K562 (cell line): Measurements from ENCODE around the gene TLR8. TPM values are rescaled to one million over a fixed set of nuclear protein-coding genes. Genes with fewer than 3 reads are reported as not detected.

Experiments used
- ATAC-seq: fragments of 200-7000 bp; cut with Tn5 transposase; 3 replicates; pipeline ENCODE4 v1.9.1; 2020; ENCODE audit warnings: moderate library complexity
- BruUV-seq: library from RNA; stranded (reverse); fragments of 400-500 nt; replicated peaks from 2 replicates; lab custom pipeline; 2021; lab: Mats Ljungman, UMichigan
- CTCF ChIA-PET: fragments of 300-600 bp; formaldehyde crosslinking; extraction: SDS; loops from one replicate; lab custom pipeline; 2021; ENCODE audit warnings: low intra/inter-chr PET ratio; lab: Yijun Ruan, JAX
- POLR2A ChIA-PET: fragments of 300-600, 350-650 bp; sonication (Branson Sonifier 250); formaldehyde crosslinking; extraction: SDS; loops from one replicate; lab custom pipeline; 2021; ENCODE audit warnings: antibody characterized with exemption, inconsistent platforms; lab: Yijun Ruan, JAX
- DNase-seq, 4 experiments: peaks; one replicate each; pipeline versions ENCODE4 v3.0.0 to v3.0.0-alpha.2; 2011 to 2018; ENCODE audit warnings: low spot score in 3 of 4, mixed read lengths in 3 of 4; ENCODE audit errors: extremely low read depth in 1 of 4
- FAIRE-seq: peaks from 2 replicates; lab custom pipeline; 2011; peaks lifted over from hg19 to GRCh38; lab: Jason Lieb, UNC
- H2AFZ ChIP-seq: 2 replicates; pipeline ENCODE4 v1.6.0; 2011; ENCODE audit warnings: low read depth, low read length, control low read depth, inconsistent platforms
- H3K27ac ChIP-seq: fragments of 200-600 bp; 3 replicates; pipeline ENCODE4 v1.8.0; 2011; ENCODE audit warnings: low read depth, mild to moderate bottlenecking, control low read depth, inconsistent platforms, low read length, moderate library complexity, mixed read lengths; ENCODE audit errors: extremely low read depth
- H3K27me3 ChIP-seq, 2 experiments: fragments of 300-600 bp in 1 of 2; 2 replicates in 1 of 2; 3 replicates in 1 of 2; pipeline versions ENCODE4 v1.6.0 to v1.8.0; 2011; ENCODE audit warnings: inconsistent platforms in 2 of 2, low read length in 2 of 2, mild to moderate bottlenecking in 1 of 2, mixed read lengths in 1 of 2, moderate library complexity in 1 of 2; ENCODE audit not compliant: control insufficient read depth in 2 of 2, insufficient read depth in 2 of 2
- H3K36me3 ChIP-seq: fragments of 300-600 bp; 3 replicates; pipeline ENCODE4 v1.8.0; 2011; ENCODE audit warnings: mild to moderate bottlenecking, low read length, inconsistent platforms; ENCODE audit not compliant: control insufficient read depth, insufficient read depth
- H3K4me1 ChIP-seq, 2 experiments: fragments of 200-600 bp in 1 of 2; replicated peaks in 1 of 2; 2 replicates in 1 of 2; 3 replicates in 1 of 2; pipeline versions ENCODE4 v1.5.1 to v1.8.0; 2011; ENCODE audit warnings: inconsistent platforms in 2 of 2, low read length in 2 of 2, mild to moderate bottlenecking in 1 of 2, mixed read lengths in 1 of 2, moderate library complexity in 1 of 2; ENCODE audit not compliant: control insufficient read depth in 2 of 2, insufficient read depth in 2 of 2
- H3K4me2 ChIP-seq: 2 replicates; pipeline ENCODE4 v1.6.1; 2011; ENCODE audit warnings: low read length, control low read depth, inconsistent platforms, mixed read lengths; ENCODE audit not compliant: insufficient read depth
- H3K4me3 ChIP-seq: fragments of 200-600 bp; sonication (generic), shearing (Covaris generic); 2 replicates; pipeline ENCODE4 v1.5.1; 2016; ENCODE audit warnings: control low read depth, inconsistent platforms
- H3K79me2 ChIP-seq: fragments of 200-600 bp; 3 replicates; pipeline ENCODE4 v1.8.0; 2011; ENCODE audit warnings: low read length, inconsistent platforms; ENCODE audit not compliant: control insufficient read depth, insufficient read depth
- H3K9ac ChIP-seq, 2 experiments: 2 replicates each; pipeline versions ENCODE4 v1.6.0 to v1.6.1; 2011; ENCODE audit warnings: low read depth in 2 of 2, low read length in 2 of 2, control low read depth in 1 of 2, inconsistent platforms in 1 of 2, mild to moderate bottlenecking in 1 of 2, mixed read lengths in 1 of 2; ENCODE audit not compliant: insufficient read depth in 1 of 2
- H3K9me1 ChIP-seq: one replicate; pipeline ENCODE4 v1.6.0; 2011; ENCODE audit warnings: inconsistent platforms, mild to moderate bottlenecking, low read length, moderate library complexity; ENCODE audit not compliant: control insufficient read depth, insufficient read depth
- H3K9me3 ChIP-seq: replicated peaks from 2 replicates; pipeline ENCODE4 v1.5.1; 2011; ENCODE audit warnings: low read depth, low read length, inconsistent platforms; ENCODE audit not compliant: control insufficient read depth, insufficient read depth
- H4K20me1 ChIP-seq: replicated peaks from 2 replicates; pipeline ENCODE4 v1.6.1; 2011; ENCODE audit warnings: low read length, inconsistent platforms, mixed read lengths; ENCODE audit not compliant: control insufficient read depth, insufficient read depth
- CBFB ChIP-seq: sonication (generic); formaldehyde crosslinking; IDR thresholded peaks from 2 replicates; pipeline ENCODE4 v1.4.0; 2020; ENCODE audit warnings: mild to moderate bottlenecking, missing genetic modification reagents
- EP400 ChIP-seq: fragments of 450-650 bp; IDR thresholded peaks from 2 replicates; pipeline ENCODE4 v1.6.1; 2017; ENCODE audit warnings: antibody characterized with exemption, mild to moderate bottlenecking, moderate library complexity
- EZH2 ChIP-seq: IDR thresholded peaks from 2 replicates; pipeline ENCODE4 v1.6.1; 2012; ENCODE audit warnings: low read depth, mild to moderate bottlenecking, inconsistent platforms, low read length, borderline replicate concordance
- NFIX ChIP-seq: fragments of 250-450 bp; sonication (Bioruptor Pico); IDR thresholded peaks from 2 replicates; pipeline ENCODE4 v1.4.0; 2020; ENCODE audit warnings: low read depth, mild to moderate bottlenecking, moderate library complexity
- NFRKB ChIP-seq: fragments of 450-650 bp; IDR thresholded peaks from 2 replicates; pipeline ENCODE4 v1.6.1; 2016; ENCODE audit warnings: low read depth
- NR1H2 ChIP-seq: sonication (generic); formaldehyde crosslinking; IDR thresholded peaks from 2 replicates; pipeline ENCODE4 v1.4.0; 2020; ENCODE audit warnings: mild to moderate bottlenecking, missing genetic modification reagents
- TGIF2 ChIP-seq: sonication (generic); formaldehyde crosslinking; IDR thresholded peaks from 2 replicates; pipeline ENCODE4 v1.8.1; 2022; ENCODE audit warnings: mild to moderate bottlenecking, missing genetic modification reagents, moderate library complexity
- ZC3H4 ChIP-seq: sonication (generic); formaldehyde crosslinking; IDR thresholded peaks from 2 replicates; pipeline ENCODE4 v1.9.0; 2021; ENCODE audit warnings: missing genetic modification reagents, borderline replicate concordance
- ZNF175 ChIP-seq: fragments of 200-800 bp; sonication (Bioruptor generic); IDR thresholded peaks from 2 replicates; pipeline ENCODE4 v1.6.1; 2016; ENCODE audit warnings: low read depth, mild to moderate bottlenecking, missing genetic modification characterization, missing compliant biosample characterization
- ZNF311 ChIP-seq: fragments of 250-450 bp; sonication (Bioruptor Pico); IDR thresholded peaks from 2 replicates; pipeline ENCODE4 v1.4.0; 2020; ENCODE audit warnings: mild to moderate bottlenecking, moderate library complexity
- ZNF586 ChIP-seq: fragments of 450-650 bp; formaldehyde crosslinking; conservative IDR thresholded peaks from 2 replicates; pipeline ENCODE4 v1.4.0; 2020; ENCODE audit warnings: mild to moderate bottlenecking, moderate library complexity
- ZNF785 ChIP-seq: fragments of 250-450 bp; sonication (Bioruptor Pico); IDR thresholded peaks from 2 replicates; pipeline ENCODE4 v1.4.0; 2020; ENCODE audit warnings: mild to moderate bottlenecking
- WGBS: fragments of 100-300 bp; shearing (Covaris generic); methylation state at CpG from one replicate; pipeline ENCODE4 v1.1.6; 2016; ENCODE audit warnings: low coverage, mixed read lengths; ENCODE audit not compliant: insufficient coverage; ENCODE audit errors: missing lambda C conversion rate; 5-methylcytosine and 5-hydroxymethylcytosine counted together
- in situ Hi-C: fragments of 300-500 bp; cut with MboI; formaldehyde crosslinking; loops from 4 replicates; pipeline ENCODE4 v1.15.0; 2018; ENCODE audit warnings: inconsistent platforms, mixed read lengths
- intact Hi-C: fragments of 100-400 bp; cut with micrococcal nuclease; formaldehyde crosslinking; loops from 2 replicates; pipeline ENCODE4 v1.14.2; 2022
- polyA plus RNA-seq, 8 experiments: library from polyadenylated mRNA; depleted of rRNA in 4 of 8; stranded (reverse) in 5 of 8; unstranded in 3 of 8; fragments of >200 nt; fragmentation: Nextera tagmentation in 2 of 8; fragmentation: Illumina TruSeq in 1 of 8; extraction: Ambion mirVana in 2 of 8; extraction: Trizol in 1 of 8; gene quantifications; 2 replicates each; pipeline versions ENCODE4 v1.2.1 to v1.2.3, GENCODE V29; 2011 to 2014; ENCODE audit warnings: inconsistent platforms in 1 of 8, missing spikeins in 1 of 8
- total RNA-seq, 7 experiments: library from RNA; depleted of rRNA in 6 of 7; stranded (reverse); fragments of >200 nt in 6 of 7; fragmentation: Illumina TruSeq in 2 of 7; extraction: Trizol in 2 of 7; gene quantifications; 2 replicates each; pipeline versions ENCODE4 v1.2.1 to v1.2.3, GENCODE V29; 2011 to 2021; ENCODE audit warnings: low replicate concordance in 1 of 7
- TF ChIP-seq, protein P1 (sequence below): fragments of 250-450 bp; sonication (Bioruptor Pico); IDR thresholded peaks from 2 replicates; pipeline ENCODE4 v1.8.0; 2021; ENCODE audit warnings: moderate library complexity, mild to moderate bottlenecking, inconsistent platforms

Gene TLR8
- total and polyA plus RNA-seq, 9 of the 15 experiments (the other 6 are each of a cell fraction or from before 2014, with no cell fraction given), result not detected

DNA sequence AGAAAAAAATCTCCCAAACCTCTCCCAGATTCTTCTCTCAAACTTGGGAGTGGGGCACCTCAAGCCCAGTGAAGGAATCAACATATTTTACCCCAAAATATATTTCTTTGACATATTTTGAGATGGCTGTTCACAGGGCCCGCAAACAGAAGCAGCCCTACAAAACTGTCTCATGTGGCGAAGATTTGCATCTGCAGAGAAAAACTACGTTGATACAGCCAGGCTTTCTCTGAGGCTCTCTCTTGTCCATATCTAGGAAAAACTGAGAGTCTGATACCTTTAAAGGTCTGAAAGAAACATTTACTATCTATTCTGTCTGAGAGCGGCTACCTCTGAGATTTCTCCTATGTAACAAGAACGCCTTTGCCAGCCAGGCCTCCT, 45.2 kb downstream of the TLR8 start (continued):
- no peak for TF ChIP-seq CBFB (CRISPR knock-in tag)
- TF ChIP-seq ZC3H4 (CRISPR knock-in tag), result no peak

DNA sequence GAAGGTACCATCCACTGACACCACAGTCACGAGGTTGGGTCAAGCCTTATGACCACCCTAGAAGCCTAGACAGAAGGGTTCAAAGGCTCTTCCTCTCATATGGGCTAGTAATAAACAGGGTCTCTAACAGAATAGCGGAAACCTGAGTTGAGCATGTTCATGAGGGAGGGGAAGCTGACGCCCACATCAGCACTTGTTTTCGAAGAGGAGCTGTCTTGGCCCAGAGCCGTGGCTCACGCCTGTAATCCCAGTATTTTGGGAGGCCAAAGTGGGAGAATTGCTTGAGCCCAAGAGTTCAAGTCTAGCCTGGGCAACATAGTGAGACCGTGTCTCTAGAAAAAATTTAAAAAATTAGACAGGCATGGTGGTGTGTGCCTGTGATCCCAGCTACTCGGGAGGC, 47.0 kb downstream of the TLR8 start:
- intact Hi-C loops, result loop anchor here (10.0 kb wide), 1 partner anchor 691 kb away; no protein-coding TSS in a partner anchor
- H3K9me1 ChIP-seq, result no peaks in the 10 kb centered on the region
- H3K79me2 ChIP-seq, result no peaks in the 10 kb centered on the region; the same call in 2 of the 3 replicates
- ChIA-PET POLR2A (no interaction called here), CTCF (no interaction called here)
- no peak overlapping the region for H3K27ac ChIP-seq
- H3K4me3 ChIP-seq, result no peak overlapping the region
- no peak overlapping the region for H2AFZ ChIP-seq
- FAIRE-seq (no peak), DNase-seq (no peak), ATAC-seq (no peak)
- peaks cover 23 to 58% of the 10 kb centered on the region in 2 experiments for H3K4me1 ChIP-seq
- in situ Hi-C loops, result loop anchor here (25.0 kb wide), 1 partner anchor 709 kb away; the partner anchor contains the start of gene TCEANC
- peaks cover 6% of the 10 kb centered on the region; the same call in 2 of the 3 replicates for H3K36me3 ChIP-seq
- no TSS peak for BruUV-seq
- no peak for TF ChIP-seq ZNF311 (CRISPR knock-in tag)
- TF ChIP-seq NR1H2 (CRISPR knock-in tag), result no peak
- TF ChIP-seq, protein P1, sequence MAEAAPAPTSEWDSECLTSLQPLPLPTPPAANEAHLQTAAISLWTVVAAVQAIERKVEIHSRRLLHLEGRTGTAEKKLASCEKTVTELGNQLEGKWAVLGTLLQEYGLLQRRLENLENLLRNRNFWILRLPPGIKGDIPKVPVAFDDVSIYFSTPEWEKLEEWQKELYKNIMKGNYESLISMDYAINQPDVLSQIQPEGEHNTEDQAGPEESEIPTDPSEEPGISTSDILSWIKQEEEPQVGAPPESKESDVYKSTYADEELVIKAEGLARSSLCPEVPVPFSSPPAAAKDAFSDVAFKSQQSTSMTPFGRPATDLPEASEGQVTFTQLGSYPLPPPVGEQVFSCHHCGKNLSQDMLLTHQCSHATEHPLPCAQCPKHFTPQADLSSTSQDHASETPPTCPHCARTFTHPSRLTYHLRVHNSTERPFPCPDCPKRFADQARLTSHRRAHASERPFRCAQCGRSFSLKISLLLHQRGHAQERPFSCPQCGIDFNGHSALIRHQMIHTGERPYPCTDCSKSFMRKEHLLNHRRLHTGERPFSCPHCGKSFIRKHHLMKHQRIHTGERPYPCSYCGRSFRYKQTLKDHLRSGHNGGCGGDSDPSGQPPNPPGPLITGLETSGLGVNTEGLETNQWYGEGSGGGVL (CRISPR knock-in tag), result no peak
- no peak for TF ChIP-seq ZNF175
- no peak for TF ChIP-seq TGIF2 (CRISPR knock-in tag)
- TF ChIP-seq NFIX (CRISPR knock-in tag), result no peak
- TF ChIP-seq ZNF586 (CRISPR knock-in tag), result no peak
- TF ChIP-seq EP400, result no peak
- TF ChIP-seq ZNF785 (CRISPR knock-in tag), result no peak
- TF ChIP-seq EZH2, result no peak
- no peak for TF ChIP-seq NFRKB
- no peaks in the 10 kb centered on the region for H3K27me3 ChIP-seq
- no peak overlapping the region for H3K9ac ChIP-seq
- no peaks in the 10 kb centered on the region for H4K20me1 ChIP-seq
- H3K9me3 ChIP-seq, result no peaks in the 10 kb centered on the region
- no peak overlapping the region for H3K4me2 ChIP-seq
- 97% methylated on average over 6 of the region's 8 CpGs for WGBS
